Prostate gland (tissue), 2 donors: ENCODE results near the gene CACNA1D. TPM values are rescaled to one million over a fixed set of nuclear protein-coding genes. Genes with fewer than 3 reads are reported as not detected.

Experiments
- DNase-seq: peaks from one replicate; pipeline ENCODE4 v3.0.0-alpha.2; 2019; ENCODE audit warnings: low spot score
- H3K27ac ChIP-seq, 2 donors: fragments of 200-600 bp; sonication (generic); 2 replicates each; pipeline ENCODE4 v1.5.1; 2017 to 2019
- H3K27me3 ChIP-seq: fragments of 200-600 bp; sonication (generic); replicated peaks from 2 replicates; pipeline ENCODE4 v1.5.1; 2019; ENCODE audit not compliant: insufficient read depth
- H3K36me3 ChIP-seq, 2 donors: fragments of 200-600 bp; sonication (generic); 1 replicate in 1 of 2; 2 replicates in 1 of 2; pipeline versions ENCODE4 v1.5.1 to v1.8.1; 2017 to 2019
- H3K4me1 ChIP-seq: fragments of 200-600 bp; sonication (generic); replicated peaks from 2 replicates; pipeline ENCODE4 v1.5.1; 2019
- H3K4me3 ChIP-seq, 2 donors: fragments of 200-600 bp; sonication (generic); 2 replicates each; pipeline ENCODE4 v1.5.1; 2017 to 2019
- H3K9me3 ChIP-seq: fragments of 200-600 bp; sonication (generic); 2 replicates; pipeline ENCODE4 v1.5.1; 2017
- POLR2A ChIP-seq: fragments of 450-650 bp; IDR thresholded peaks from one replicate; pipeline ENCODE4 v1.6.1; 2016; ENCODE audit warnings: antibody characterized with exemption, mild to moderate bottlenecking
- POLR2AphosphoS5 ChIP-seq: sonication (generic); formaldehyde crosslinking; IDR thresholded peaks from one replicate; pipeline ENCODE4 v1.6.1; 2017; ENCODE audit warnings: antibody characterized with exemption
- WGBS: methylation state at CpG from one replicate; pipeline ENCODE4 v1.1.5; 2018; 5-methylcytosine and 5-hydroxymethylcytosine counted together
- intact Hi-C: fragments of 100-400 bp; cut with DNase I; formaldehyde crosslinking; loops from one replicate; pipeline ENCODE4 v1.14.2; 2022
- total RNA-seq, 2 donors: library from RNA; depleted of rRNA; stranded (reverse); fragments of >200 nt; gene quantifications; one replicate each; pipeline ENCODE4 v1.1.0, GENCODE V29; 2016
- TF ChIP-seq, protein P1 (sequence below), 4 experiments: fragments of 200-600 bp in 2 of 4; fragments of 450-650 bp in 2 of 4; sonication (generic) in 2 of 4; IDR thresholded peaks; 1 replicate in 3 of 4; 2 replicates in 1 of 4; pipeline ENCODE4 v1.5.1; 2016 to 2019; ENCODE audit warnings: antibody characterized with exemption in 4 of 4, mild to moderate bottlenecking in 2 of 4, moderate library complexity in 2 of 4

CACNA1D gene
- total RNA-seq, 2 donors from 2014 or later, result 15.5 to 45.1 TPM

DNA sequence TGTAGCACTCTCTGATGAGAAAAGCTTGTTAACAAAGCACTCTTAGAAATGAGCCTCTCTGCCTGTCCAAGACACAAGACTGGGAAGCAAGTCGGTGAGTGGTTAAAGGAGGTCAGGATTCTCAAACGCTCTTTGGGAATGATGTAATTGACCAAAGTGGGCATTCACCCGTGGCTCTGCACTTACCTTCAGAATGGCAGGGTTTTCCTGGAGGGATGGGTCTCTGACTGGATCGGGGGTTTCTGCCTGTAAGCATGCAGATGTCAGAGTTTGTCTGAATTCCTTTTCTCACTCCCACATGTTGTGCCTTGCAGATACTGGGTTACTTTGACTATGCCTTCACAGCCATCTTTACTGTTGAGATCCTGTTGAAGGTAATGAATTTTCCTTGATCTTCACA lies 245.6 kb downstream of the CACNA1D start:
- 60% methylated on average over 4 of the region's 4 CpGs for WGBS
- H3K36me3 ChIP-seq, result no peaks in the 10 kb centered on the region
- no peak overlapping the region for H3K4me3 ChIP-seq
- no peaks in the 10 kb centered on the region for H3K9me3 ChIP-seq
- intact Hi-C loops, result no loop called here
- TF ChIP-seq, protein P1, sequence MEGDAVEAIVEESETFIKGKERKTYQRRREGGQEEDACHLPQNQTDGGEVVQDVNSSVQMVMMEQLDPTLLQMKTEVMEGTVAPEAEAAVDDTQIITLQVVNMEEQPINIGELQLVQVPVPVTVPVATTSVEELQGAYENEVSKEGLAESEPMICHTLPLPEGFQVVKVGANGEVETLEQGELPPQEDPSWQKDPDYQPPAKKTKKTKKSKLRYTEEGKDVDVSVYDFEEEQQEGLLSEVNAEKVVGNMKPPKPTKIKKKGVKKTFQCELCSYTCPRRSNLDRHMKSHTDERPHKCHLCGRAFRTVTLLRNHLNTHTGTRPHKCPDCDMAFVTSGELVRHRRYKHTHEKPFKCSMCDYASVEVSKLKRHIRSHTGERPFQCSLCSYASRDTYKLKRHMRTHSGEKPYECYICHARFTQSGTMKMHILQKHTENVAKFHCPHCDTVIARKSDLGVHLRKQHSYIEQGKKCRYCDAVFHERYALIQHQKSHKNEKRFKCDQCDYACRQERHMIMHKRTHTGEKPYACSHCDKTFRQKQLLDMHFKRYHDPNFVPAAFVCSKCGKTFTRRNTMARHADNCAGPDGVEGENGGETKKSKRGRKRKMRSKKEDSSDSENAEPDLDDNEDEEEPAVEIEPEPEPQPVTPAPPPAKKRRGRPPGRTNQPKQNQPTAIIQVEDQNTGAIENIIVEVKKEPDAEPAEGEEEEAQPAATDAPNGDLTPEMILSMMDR (IDR thresholded peaks at IDR 0.05), result no peak
- TF ChIP-seq POLR2AphosphoS5 (no peak), POLR2A (no peak)
- no peak for DNase-seq
- no peak overlapping the region for H3K27ac ChIP-seq
- H3K27me3 ChIP-seq, result no peaks in the 10 kb centered on the region
- no peaks in the 10 kb centered on the region for H3K4me1 ChIP-seq

DNA sequence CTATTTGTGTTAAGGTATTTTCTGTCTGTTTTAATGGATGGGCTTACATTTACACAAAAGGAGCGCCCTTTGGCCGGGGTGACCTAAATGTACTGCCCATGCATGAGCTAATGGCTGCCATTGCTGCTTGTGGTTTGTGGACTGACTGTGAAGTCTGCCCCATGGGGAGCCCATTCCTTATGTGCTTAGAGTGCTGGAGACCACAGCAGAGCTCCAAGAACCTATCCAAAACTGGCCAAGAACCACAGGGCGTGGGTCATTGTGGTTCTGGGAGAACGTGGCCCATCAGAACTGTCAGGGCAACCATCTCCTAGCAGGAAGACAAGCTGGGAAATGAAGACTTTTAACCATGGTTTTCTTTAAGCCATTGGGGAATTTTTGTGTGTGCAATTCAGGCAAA lies 246.5 kb downstream of the CACNA1D start:
- Histone ChIP-seq H3K4me1 (no peaks in the 10 kb centered on the region), H3K27me3 (no peaks in the 10 kb centered on the region), H3K9me3 (no peaks in the 10 kb centered on the region), H3K27ac (no peak overlapping the region), H3K36me3 (no peaks in the 10 kb centered on the region), H3K4me3 (no peak overlapping the region)
- 92% methylated on average over 4 of the region's 4 CpGs for WGBS
- TF ChIP-seq POLR2AphosphoS5 (no peak), POLR2A (no peak)
- TF ChIP-seq, protein P1 (IDR thresholded peaks at IDR 0.05), result no peak
- intact Hi-C loops, result no loop called here
- no peak for DNase-seq

DNA sequence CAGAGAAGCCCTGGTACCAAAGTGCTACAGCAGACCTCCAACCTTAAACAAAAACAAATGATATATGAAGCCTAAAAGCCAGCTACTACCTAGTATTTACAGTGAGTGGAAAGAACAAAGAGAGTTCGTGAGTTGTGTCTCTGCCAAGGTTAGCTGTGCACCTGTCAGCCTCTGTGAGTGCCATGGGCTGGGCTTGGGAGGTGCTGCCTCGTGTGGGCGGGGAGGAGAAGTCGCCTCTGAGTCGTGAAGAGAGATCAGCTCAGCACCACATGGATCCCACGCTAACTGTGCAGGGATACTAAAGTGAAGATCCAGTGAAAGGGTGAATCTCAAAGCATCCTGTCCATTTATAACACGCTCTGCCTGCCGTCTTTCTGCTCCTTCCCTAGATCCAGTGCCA lies 249.9 kb downstream of the CACNA1D start:
- no peaks in the 10 kb centered on the region for H3K36me3 ChIP-seq
- no peak overlapping the region for H3K27ac ChIP-seq
- no peaks in the 10 kb centered on the region for H3K9me3 ChIP-seq
- TF ChIP-seq, protein P1 (IDR thresholded peaks at IDR 0.05), result no peak
- no peak for TF ChIP-seq POLR2A
- TF ChIP-seq POLR2AphosphoS5, result no peak
- H3K27me3 ChIP-seq, result no peaks in the 10 kb centered on the region
- DNase-seq, result no peak
- intact Hi-C loops, result no loop called here
- WGBS, result 52% methylated on average over 8 of the region's 8 CpGs
- H3K4me1 ChIP-seq, result no peaks in the 10 kb centered on the region
- no peak overlapping the region for H3K4me3 ChIP-seq

DNA sequence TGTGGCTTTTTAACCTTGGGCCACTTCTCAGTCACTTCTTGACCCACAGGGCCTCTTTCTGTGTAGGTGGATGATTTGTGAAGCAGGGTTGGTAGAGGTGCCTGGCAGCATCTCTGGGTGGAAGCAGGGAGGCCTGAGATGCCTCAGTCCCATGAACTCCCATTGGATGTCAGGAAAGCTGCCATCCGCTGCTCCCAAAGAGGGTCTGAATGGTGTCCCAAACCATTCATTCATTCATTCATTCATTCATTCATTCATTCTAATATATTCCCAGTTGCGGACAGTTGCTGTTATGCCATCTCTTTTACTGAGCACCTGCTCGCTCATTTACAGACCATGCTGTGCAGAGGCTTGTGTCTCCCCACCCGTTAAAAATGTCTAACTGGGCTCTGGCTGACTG lies 253.1 kb downstream of the CACNA1D start:
- no peak overlapping the region for H3K27ac ChIP-seq
- intact Hi-C loops, result no loop called here
- H3K27me3 ChIP-seq, result no peaks in the 10 kb centered on the region
- H3K9me3 ChIP-seq, result no peaks in the 10 kb centered on the region
- no peak for TF ChIP-seq POLR2A
- no peak for TF ChIP-seq POLR2AphosphoS5
- TF ChIP-seq, protein P1 (IDR thresholded peaks at IDR 0.05), result no peak
- H3K4me3 ChIP-seq, result no peak overlapping the region
- no peaks in the 10 kb centered on the region for H3K36me3 ChIP-seq
- H3K4me1 ChIP-seq, result no peaks in the 10 kb centered on the region
- WGBS, result 97% methylated on average over 4 of the region's 4 CpGs
- no peak for DNase-seq

DNA sequence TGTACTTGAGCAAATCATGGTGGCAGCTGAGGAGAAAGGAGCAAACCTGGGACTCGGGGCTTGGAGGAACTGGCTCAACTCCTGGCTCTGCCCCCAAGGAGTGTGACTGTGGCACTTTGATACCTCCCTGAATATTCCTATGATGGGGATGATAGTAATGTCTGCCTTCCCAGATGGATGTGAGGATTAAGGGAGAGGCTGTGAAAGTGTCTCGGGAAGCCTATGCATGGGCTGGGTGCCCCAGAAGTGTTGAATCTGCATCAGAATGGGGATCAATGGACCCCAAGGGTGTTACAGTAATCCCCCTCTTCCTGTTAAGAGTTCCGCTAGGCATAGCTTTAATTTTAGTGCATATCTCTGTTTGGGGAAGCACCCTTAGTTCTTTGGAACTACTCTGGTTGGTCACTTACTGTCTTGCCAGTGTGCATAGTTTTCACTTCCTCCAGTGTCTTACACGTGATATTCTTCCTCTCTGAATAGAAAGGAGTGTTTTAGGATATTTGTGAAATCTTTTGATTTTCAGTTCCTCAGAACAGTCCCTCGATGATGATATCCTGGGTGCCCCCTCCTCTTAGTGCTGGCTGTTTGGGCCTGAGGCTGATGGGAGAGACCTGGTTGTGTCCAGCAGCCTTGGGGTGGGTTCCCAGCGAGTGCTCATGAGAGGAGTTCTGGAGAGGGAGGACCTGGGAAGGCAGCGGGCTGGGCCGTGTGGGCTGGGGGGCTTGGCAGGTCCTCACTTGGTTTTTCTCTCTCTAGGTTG lies 254.3 kb downstream of the CACNA1D start:
- no peaks in the 10 kb centered on the region for H3K9me3 ChIP-seq
- intact Hi-C loops, result no loop called here
- no peaks in the 10 kb centered on the region for H3K4me1 ChIP-seq
- no peak overlapping the region for H3K27ac ChIP-seq
- 82% methylated on average over 8 of the region's 8 CpGs for WGBS
- DNase-seq, result no peak
- TF ChIP-seq, protein P1 (IDR thresholded peaks at IDR 0.05), result no peak
- TF ChIP-seq POLR2A, result no peak
- TF ChIP-seq POLR2AphosphoS5, result no peak
- no peak overlapping the region for H3K4me3 ChIP-seq
- no peaks in the 10 kb centered on the region for H3K36me3 ChIP-seq
- no peaks in the 10 kb centered on the region for H3K27me3 ChIP-seq
